ENCODE results near the gene CRYGN.

Gene CRYGN

GRCh38 chr7:151484971-151485707 lies 45.2 kb upstream of the CRYGN start:
- Histone ChIP-seq H3K36me3 (peaks cover 64% of the 10 kb centered on the region), H3K4me3 (ENCODE audit: low read depth in 1 of 2, low read length in 1 of 2) (no peak overlapping the region), H3K27me3 (no peaks in the 10 kb centered on the region), H3K4me1 (ENCODE audit: control insufficient read depth in 1 of 2, insufficient read depth in 1 of 2, low read depth in 1 of 2, low read length in 1 of 2) (peaks cover 0 to 12% of the 10 kb centered on the region in 2 experiments), H3K9me3 (no peaks in the 10 kb centered on the region), H3K27ac (peak overlapping the region; percentile 45)
- no peak for TF ChIP-seq CTCF (IDR thresholded peaks at IDR 0.05)

- Histone ChIP-seq H3K4me1 (ENCODE audit: control insufficient read depth in 1 of 2, insufficient read depth in 1 of 2, low read depth in 1 of 2, low read length in 1 of 2) (peaks cover 0 to 12% of the 10 kb centered on the region in 2 experiments), H3K4me3 (ENCODE audit: low read depth in 1 of 2, low read length in 1 of 2) (no peak overlapping the region), H3K36me3 (peaks cover 49% of the 10 kb centered on the region), H3K9me3 (no peaks in the 10 kb centered on the region), H3K27me3 (no peaks in the 10 kb centered on the region), H3K27ac (no peak overlapping the region)
- no peak for TF ChIP-seq CTCF (IDR thresholded peaks at IDR 0.05)
Measured at GRCh38 chr7:151483711-151483983, 43.7 kb upstream of the CRYGN start.

- TF ChIP-seq CTCF (IDR thresholded peaks at IDR 0.05) = no peak
- no peak overlapping the region for H3K4me3 ChIP-seq (ENCODE audit: low read depth in 1 of 2, low read length in 1 of 2)
- H3K27ac ChIP-seq = no peak overlapping the region
- no peaks in the 10 kb centered on the region for H3K27me3 ChIP-seq
- no peaks in the 10 kb centered on the region for H3K9me3 ChIP-seq
- peaks cover 0 to 12% of the 10 kb centered on the region in 2 experiments for H3K4me1 ChIP-seq (ENCODE audit: control insufficient read depth in 1 of 2, insufficient read depth in 1 of 2, low read depth in 1 of 2, low read length in 1 of 2)
- peaks cover 44% of the 10 kb centered on the region for H3K36me3 ChIP-seq
Measured at GRCh38 chr7:151482883-151483710, 43.2 kb upstream of the CRYGN start.

GRCh38 chr7:151481650-151482505 lies 41.9 kb upstream of the CRYGN start:
- no peak overlapping the region for H3K27ac ChIP-seq
- no peaks in the 10 kb centered on the region for H3K9me3 ChIP-seq
- peaks cover 41% of the 10 kb centered on the region for H3K36me3 ChIP-seq
- H3K27me3 ChIP-seq = no peaks in the 10 kb centered on the region
- TF ChIP-seq CTCF (IDR thresholded peaks at IDR 0.05) = no peak
- H3K4me3 ChIP-seq (ENCODE audit: low read depth in 1 of 2, low read length in 1 of 2) = no peak overlapping the region
- peaks cover 0 to 12% of the 10 kb centered on the region in 2 experiments for H3K4me1 ChIP-seq (ENCODE audit: control insufficient read depth in 1 of 2, insufficient read depth in 1 of 2, low read depth in 1 of 2, low read length in 1 of 2)

GRCh38 chr7:151477867-151478266 lies 37.9 kb upstream of the CRYGN start:
- H3K9me3 ChIP-seq = no peaks in the 10 kb centered on the region
- H3K36me3 ChIP-seq = peaks cover 18% of the 10 kb centered on the region
- H3K27me3 ChIP-seq = no peaks in the 10 kb centered on the region
- TF ChIP-seq CTCF (IDR thresholded peaks at IDR 0.05) = no peak
- H3K27ac ChIP-seq = no peak overlapping the region
- H3K4me3 ChIP-seq (ENCODE audit: low read depth in 1 of 2, low read length in 1 of 2) = no peak overlapping the region
- peaks cover 4 to 5% of the 10 kb centered on the region in 2 experiments for H3K4me1 ChIP-seq (ENCODE audit: control insufficient read depth in 1 of 2, insufficient read depth in 1 of 2, low read depth in 1 of 2, low read length in 1 of 2)
